Fibroblast of lung (primary cell): ENCODE data around the gene SIPA1L3.

Source experiments
- CTCF ChIP-seq, 2 donors: IDR thresholded peaks in 1 of 2; conservative IDR thresholded peaks in 1 of 2; 1 replicate in 1 of 2; 2 replicates in 1 of 2; pipeline ENCODE4 v1.5.1; 2011 to 2012; ENCODE audit warnings: low read length in 2 of 2, control low read depth in 1 of 2, inconsistent platforms in 1 of 2, low read depth in 1 of 2, mild to moderate bottlenecking in 1 of 2
- EZH2 ChIP-seq: IDR thresholded peaks from 2 replicates; pipeline ENCODE4 v1.5.1; 2012; ENCODE audit warnings: low read length, control low read depth, mild to moderate bottlenecking; ENCODE audit errors: missing control alignments

- TF ChIP-seq CTCF (conservative IDR thresholded peaks at IDR 0.05 in 1 of 2, IDR thresholded peaks at IDR 0.05 in 1 of 2; ENCODE audit: low read depth in 1 of 2, low read length in 2 of 2) (no peak), EZH2 (no peak)
Measured at GRCh38 chr19:37997911-37998344, 90.9 kb downstream of the SIPA1L3 start.
